Activated CD4-positive, CD25-positive, alpha-beta regulatory T cell treated with anti-CD3 and anti-CD28 coated beads, Interleukin-2, amount 50 U/mL, for 72 hours (primary cell): ENCODE data around the gene SMARCAL1.
A peak's percentile ranks its signal among the peaks of the same experiment; 100 is the strongest.
"Not testable (repeated sequence)": the region's sequence is repeated elsewhere in the genome, so short reads cannot be mapped to it uniquely, and the experiment has no call there.

Experiments
- DNase-seq: peaks from one replicate; pipeline ENCODE4 v3.0.0; 2021

SMARCAL1 gene

GRCh38 chr2:216412022-216412999, at the start of gene SMARCAL1:
TSS of gene SMARCAL1 (plus strand) at chr2:216412484. CDS start at chr2:216414705, 2,221 bp downstream.
- DNase-seq: peak; percentile 98

- DNase-seq: no peak
These were observed 49.6 kb upstream of the SMARCAL1 start for GRCh38 chr2:216362730-216363129.

- no peak for DNase-seq
These were observed 49.1 kb upstream of the SMARCAL1 start for GRCh38 chr2:216363221-216363620.

GRCh38 chr2:216365518-216365917, 46.8 kb upstream of the SMARCAL1 start:
- no peak for DNase-seq

DNA sequence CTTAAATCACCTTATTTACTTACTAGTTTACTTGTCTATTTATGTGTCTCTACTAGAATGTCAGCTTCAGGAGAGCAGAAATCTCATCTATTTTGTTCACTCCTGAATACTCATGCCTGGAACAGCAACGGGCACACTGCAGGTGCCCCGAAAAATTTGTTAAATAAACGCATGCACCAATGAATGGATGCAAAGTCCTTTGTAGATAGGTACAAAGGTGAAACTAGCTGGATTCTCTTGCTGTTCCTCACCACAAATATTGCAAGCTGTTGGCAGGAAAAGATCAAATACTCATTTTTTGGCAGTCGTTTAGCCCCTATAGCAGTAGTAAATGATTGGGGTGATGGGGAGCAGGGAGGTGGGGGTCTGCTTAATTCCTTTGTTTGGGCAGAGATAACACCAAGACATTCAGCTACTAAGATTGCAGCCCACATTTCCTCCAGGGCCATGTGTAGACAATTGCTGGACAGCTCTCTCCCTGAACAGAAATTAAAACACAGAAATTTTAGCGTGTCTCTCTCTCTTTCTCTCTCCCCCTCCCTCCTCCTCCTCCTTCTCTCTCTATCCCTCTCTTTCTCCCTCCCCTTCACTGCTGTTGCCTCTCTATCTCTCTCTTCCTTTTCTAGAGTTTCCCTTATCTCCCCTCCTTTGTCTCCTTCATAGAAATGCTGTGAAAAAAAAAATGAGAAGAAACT, 45.4 kb upstream of the SMARCAL1 start:
- no peak for DNase-seq

DNA sequence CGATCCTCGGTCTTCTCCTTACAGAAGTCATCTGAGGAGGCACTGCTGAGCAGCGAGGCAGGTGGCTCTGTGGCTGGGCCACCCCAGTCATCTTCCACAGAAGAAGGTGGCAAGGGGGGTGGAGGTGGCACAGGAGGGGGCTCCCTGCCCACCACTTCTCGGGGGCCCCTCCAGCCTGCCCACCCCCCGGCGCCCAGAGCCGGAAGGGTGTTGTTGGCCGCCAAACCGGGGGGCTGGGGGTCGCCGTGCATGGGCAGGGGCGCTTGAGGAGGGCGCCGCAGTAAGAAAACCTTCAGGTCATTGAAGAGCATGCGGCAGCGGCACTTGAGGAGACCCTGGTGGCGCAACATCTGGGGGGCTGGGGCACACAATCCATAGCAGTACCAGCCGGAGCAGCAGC, 42.5 kb upstream of the SMARCAL1 start:
- DNase-seq: no peak

DNA sequence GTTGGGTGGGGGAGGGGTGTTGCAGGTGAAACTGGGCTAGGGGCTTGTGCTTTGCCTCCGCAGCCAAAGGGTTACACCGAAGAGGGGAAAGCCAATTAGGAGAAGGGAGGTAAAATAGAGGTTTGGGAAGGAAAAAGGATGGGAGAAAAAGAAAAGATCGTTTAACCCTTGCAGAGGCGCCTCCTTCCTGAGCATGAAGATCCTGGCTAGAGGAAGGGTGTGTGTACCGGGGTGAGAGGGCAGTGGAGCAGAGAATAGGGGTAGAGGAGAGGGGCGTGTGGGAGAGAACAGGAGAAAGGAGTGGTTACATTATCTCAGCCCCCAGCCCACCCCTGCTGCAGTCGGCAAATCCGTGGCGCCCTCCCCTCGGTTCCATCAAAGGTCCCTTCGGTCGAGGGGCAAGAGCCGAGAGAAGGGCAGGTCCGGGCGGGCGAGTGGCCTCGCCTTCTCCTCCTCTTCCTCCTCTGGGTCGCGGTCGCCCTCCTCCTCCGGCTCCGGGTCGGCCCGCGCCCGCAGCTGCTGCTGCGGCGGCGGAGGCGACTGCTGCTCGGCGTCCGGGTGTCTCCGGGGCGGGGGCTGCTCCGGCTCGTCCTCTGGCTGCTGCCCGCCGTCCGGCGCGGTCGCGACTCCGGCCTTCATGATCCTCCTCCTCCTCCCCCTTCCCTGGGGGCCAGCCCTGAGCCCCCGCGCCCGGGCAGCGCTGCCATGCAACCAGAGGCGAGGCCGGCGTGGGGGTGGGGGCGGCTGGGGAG, 41.1 kb upstream of the SMARCAL1 start:
- DNase-seq: no peak

DNA sequence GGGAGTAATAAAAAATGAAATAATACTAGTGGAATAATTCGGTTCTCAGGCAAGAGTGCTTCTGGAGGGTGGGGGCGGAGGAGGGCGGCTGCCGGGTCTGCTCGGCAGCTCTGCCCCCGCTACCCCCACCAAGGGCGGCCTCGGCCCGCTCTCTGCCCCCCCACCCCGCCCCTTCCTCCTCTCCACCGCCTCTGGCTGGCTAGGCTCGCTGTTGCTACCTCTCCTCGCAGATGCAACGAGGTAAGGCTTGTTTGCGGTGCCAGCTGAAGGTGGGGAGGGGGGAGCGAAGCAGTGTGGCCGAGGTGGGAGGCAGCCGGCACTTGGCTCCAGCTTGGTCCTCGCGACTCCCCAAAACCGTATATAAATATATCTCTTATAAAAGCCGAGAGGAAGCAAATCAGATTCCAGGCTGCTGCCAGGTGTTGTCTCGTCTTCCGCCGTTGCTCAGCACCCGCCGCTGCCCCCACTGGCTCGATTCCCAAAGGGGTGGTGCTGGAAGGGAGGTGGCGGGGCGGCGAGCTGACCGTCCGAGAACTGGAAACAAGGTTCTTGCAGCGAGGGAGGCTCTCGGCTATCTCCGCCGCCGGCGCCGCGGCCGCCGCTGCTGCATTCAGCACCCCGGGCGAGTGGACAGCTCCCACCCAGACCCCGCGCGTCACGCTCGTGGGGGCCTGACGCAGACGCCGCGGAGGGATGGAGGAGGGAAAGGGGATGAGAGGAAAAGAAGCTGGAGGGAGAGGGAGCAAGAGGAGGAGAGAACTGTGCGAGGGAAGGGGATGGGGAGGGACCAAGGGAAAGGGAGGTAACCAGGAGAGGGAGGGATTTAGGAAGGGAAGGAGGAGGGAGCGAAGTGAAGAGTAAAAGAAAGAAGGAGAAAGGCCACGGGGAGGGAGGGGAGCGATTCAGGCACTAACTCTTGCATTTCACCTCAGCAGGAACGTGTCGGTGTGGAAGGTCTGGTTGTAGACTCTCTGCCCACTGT, 40.3 kb upstream of the SMARCAL1 start, which contains the start of gene MARCHF4:
MARCHF4 (minus strand) TSS at position 763 of the 982 bp plus-strand sequence. CDS start 2,223 bp downstream, outside the sequence.
- DNase-seq: peak; percentile 72

DNA sequence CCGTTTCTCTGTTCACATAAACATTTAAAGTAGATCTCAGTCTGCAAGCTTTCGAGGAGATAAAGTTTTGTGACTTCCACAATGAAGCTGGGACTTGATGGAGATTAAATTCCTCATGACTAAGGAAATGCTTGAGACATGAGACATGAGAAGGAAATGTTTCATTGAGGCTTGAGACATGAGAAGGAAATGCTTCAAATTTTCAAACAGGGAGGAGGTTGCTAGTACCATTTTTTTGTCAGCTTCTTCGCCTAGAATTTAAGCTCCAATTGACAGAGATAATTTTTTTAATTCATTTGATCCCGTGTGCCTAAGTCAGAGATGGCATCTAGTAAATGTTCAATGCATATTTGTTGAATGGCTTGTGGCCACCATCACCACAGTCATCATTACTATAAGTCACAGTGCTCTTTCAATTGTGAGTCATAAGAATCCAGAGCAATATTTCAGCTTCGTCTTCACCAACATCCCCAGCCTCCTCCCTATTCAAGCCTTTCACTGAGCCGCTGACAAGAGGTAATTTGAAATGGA, 39.5 kb upstream of the SMARCAL1 start:
- no peak for DNase-seq

DNA sequence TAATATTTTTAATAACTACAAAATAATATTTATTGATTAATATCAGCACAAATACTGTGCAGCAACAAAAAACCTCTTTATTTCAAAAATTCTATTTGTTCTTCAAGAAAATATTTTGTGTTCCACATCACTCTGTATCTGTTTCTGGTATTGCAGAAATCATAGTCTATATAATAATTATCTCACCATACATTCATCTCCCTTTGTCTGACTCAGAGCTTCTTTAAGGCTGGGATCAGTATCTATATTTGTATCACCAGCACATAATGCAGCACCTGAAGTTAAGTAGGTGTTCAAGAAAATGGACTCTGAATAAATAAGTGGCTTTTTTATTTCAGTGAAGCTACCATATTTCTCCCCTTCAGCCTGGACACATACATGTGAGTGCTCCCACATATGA, 38.4 kb upstream of the SMARCAL1 start:
- no peak for DNase-seq

- DNase-seq: no peak
These were observed 37.0 kb upstream of the SMARCAL1 start for GRCh38 chr2:216375286-216375685.

DNA sequence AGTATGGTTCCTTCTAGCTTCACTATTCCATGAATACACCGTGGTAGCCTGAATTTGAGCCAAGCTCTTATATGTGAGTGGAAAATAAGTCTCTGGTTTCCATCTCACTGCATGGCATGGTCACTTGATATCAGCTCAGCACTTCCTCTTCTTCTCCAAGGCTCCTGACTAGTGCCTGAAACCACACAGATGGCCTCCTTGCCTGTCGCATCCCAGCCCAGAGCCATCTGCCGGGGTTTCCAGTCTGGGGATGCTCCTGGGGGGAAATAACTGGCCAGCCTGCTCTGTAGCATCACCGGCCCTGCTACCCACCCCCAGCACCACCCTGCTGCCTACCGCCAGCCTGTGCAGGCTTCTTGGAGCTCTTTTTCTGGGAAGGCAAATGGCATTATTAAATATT, 32.3 kb upstream of the SMARCAL1 start:
- no peak for DNase-seq

- DNase-seq: not testable (repeated sequence)
These were observed 27.9 kb upstream of the SMARCAL1 start for GRCh38 chr2:216384409-216384808.

- no peak for DNase-seq
These were observed 26.8 kb upstream of the SMARCAL1 start for GRCh38 chr2:216385478-216385877.

- DNase-seq: no peak
These were observed 25.0 kb upstream of the SMARCAL1 start for GRCh38 chr2:216387262-216387661.

- DNase-seq: peak; percentile 40
These were observed 24.0 kb upstream of the SMARCAL1 start for GRCh38 chr2:216388046-216388884.

- DNase-seq: no peak
These were observed 22.7 kb upstream of the SMARCAL1 start for GRCh38 chr2:216389570-216389969.

GRCh38 chr2:216391401-216391800, 20.9 kb upstream of the SMARCAL1 start:
- DNase-seq: no peak

DNA sequence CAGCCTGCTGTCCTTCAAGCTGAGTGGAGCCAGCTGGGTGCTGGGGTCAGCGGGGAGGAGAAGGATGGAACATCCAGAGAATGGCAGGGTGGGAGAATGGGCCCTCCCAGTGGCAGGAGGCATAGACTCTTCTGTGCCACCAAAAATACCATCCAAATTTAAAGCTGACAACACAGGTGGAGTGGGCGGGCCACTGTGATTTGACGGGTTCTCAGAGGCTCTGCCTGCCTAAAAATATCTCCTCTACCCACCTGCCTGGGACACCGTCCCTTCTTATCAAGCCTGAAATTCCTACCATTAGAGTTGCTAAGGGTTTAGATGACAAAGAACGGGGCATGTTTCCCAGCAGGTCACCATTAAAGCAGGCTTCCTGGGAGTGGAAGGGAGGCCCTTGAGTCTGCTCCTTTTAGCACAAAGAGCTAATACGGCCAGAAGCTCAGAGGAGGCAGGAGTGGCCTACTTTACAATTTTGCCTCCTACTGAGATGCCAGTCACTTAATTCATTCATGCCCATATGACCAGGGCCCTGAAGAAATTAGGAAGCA, 20.2 kb upstream of the SMARCAL1 start:
- DNase-seq: no peak
